HG03097 (cell line): ENCODE results near the gene PGR.

Experiments
- ATAC-seq: cut with Tn5 transposase; IDR thresholded peaks from one replicate; pipeline ENCODE4 v1.9.1; 2021; ENCODE audit not compliant: unreplicated experiment, low FRiP score

PGR gene

GRCh38 chr11:101129203-101129943, at the start of gene PGR:
Gene PGR, minus strand, starts transcription at chr11:101129813. Its CDS starts 743 bp downstream, at chr11:101129070.
- ATAC-seq: no peak

GRCh38 chr11:101176381-101176780, 46.8 kb upstream of the PGR start:
- ATAC-seq: no peak

DNA sequence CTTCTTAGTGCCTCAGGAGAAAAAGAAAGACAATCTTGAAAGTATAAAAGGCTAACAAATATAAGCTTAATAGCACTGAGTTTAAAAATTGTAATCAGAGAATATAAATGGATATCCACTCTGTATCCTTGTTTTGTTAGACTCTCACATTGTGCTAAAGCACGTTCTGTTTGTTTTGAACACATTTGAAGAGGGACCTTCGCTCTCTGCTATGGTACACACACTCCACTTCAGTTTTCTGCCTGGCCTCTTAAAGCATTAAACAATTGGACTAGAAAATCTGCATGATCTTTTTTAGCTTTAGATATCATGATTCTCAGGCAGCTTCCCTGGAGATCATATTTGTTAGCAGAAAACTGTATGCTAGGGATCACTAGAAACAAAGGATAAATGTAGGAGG, 40.3 kb upstream of the PGR start:
- no peak for ATAC-seq

- ATAC-seq: no peak
Measured at GRCh38 chr11:101166038-101166437, 36.4 kb upstream of the PGR start.

DNA sequence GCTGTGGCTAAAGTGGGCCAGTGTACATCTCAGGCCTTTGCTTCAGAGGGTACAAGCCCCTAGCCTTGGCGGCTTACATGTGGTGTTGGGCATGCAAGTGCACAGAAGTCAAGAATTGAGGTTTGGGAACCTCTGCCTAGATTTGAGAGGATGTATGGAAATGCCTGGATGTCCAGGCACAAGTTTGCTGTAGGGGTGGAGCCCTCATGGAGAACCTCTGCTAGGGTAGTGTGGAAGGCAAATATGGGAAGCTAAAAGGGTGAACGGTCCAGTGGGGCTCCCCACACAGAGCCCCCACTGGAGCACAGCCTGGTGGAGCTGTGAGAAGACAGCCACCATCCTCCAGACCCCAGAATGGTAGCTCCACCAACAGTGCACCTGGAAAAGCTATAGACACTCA, 28.5 kb upstream of the PGR start:
- ATAC-seq: no peak

- no peak for ATAC-seq
Measured at GRCh38 chr11:101138245-101138930, 8.8 kb upstream of the PGR start.

DNA sequence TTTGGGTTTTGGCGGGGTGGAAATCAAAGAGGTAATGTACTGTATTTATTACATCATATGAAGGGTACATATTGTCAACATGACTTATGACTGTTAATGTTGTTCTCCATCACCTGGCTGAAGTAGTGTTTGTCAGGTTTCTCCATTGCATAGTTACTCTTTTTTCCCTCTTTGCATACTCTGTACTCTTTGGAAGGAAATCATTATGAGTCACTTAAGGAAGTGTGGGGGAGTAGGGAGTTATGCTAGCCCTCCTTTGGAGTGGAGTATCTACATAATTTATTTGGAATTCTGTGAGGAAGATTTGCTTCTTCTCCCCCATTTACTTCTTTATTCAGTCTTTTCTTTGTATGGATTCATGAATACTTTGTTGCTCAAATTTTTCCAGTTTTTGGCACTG, 3.6 kb upstream of the PGR start:
- no peak for ATAC-seq

- ATAC-seq: no peak
Measured at GRCh38 chr11:101128571-101129202, 926 bp downstream of the PGR start.

- ATAC-seq: no peak
Measured at GRCh38 chr11:101127699-101128570, 1.7 kb downstream of the PGR start.

DNA sequence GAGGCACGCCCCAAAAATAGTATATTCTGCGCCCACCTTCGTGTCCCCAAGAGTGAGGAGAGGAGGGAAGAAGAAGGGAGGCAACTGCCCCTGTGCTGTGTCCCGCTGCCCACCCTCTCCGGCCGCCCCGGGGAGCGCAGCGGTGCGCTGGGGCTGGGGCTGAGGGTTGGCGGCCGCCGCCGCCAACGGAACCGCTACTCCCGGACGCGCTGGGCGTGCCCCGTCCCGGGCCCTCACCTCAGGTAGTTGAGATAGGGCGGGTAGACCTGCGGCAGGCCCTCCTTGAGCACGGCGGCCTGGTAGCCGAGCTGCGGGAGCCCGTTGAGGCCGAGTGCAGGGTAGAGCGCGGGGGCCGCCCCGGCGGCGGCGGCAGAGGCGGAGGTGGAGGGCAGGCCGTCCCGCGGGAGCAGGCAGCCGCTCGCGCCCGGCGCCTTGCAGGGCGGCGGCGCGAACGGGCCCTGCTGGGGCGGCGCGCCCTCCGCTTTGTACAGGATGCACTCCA, 2.4 kb downstream of the PGR start:
- no peak for ATAC-seq

DNA sequence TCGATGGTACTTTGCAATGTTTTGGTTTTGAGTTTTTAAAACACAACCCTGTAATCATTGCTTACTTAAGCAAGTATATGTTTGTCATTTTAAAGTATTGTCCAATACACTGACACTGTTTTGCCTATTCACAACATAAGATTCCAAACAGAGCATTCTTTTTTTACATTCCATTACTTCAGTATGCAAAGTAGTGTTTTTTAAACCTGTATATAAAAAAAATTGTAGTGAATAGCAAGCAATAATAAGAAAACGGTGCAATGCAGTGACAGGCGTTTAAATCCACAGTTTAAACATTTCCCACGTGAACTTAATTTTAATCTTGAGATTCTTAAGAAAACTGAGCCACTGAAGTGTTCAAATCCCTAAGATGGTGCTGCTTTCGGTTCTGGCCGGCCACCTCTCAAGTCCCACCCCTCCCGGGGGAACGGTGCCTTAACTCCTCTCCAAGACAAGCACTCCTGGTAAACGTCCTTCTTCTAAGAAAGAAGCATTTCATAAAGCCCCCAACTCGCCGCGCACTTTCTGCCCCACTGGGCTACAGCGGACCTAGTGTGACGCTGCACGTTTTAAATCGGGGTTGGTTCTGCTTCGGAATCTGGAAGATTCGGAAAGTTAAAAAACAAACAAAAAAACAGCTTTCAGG, 2.9 kb downstream of the PGR start:
- no peak for ATAC-seq

- no peak for ATAC-seq
Measured at GRCh38 chr11:101115671-101116160, 13.9 kb downstream of the PGR start.

DNA sequence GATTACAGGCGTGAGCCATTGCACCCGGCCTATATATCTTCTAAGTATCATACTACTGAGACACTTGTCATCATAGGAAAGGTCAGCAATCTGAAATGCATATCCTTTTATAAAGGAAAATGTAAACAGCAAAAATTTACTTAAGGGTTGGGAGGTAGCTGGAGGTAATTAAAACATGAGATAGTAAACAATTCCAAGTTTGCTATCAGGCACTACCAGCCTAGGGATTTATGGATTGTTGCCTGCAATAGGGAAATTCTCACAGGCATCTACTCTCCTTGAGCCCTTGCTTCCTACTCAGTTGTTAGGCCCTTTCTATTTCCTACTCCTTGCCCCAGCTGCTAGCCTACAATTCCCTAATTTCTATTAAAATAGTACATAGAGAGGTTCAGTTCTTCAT, 16.1 kb downstream of the PGR start:
- ATAC-seq: no peak

DNA sequence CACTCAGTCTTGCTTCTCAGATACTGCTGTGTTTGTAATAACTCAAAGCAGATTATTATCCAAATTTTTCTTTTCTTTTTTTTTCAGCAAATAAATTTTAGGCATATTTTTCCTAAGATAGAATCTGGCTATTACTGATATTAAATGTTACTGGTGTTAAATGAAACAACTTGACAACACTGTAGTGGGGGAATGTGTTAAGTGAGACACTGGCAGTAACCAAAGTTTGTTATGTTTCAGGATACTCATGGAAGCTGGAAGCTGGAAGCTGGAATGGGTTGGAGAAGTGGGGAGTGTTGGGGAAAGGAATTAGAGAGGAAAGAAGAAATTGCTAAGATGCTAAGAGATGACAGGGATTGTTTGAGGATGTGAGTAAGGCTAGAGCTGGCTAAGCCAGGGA, 24.9 kb downstream of the PGR start:
- no peak for ATAC-seq

DNA sequence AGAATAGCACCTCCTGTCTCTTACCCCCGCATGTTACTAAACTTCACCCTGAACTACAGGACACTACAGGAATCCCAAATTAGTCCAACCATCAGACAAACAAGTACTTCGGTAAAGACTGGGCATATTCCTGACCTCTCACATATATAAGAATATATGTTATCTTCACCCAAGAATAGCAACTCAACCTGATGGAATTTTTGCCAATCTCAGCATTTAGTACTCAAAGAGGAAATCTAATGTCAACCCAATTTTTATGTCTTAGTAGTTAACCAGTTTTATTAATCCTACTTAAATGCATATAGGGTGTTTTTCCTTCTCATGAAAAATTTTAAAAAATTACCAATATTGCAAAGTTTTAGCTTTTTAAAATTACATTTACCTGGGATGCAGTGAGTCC, 26.2 kb downstream of the PGR start:
- no peak for ATAC-seq

DNA sequence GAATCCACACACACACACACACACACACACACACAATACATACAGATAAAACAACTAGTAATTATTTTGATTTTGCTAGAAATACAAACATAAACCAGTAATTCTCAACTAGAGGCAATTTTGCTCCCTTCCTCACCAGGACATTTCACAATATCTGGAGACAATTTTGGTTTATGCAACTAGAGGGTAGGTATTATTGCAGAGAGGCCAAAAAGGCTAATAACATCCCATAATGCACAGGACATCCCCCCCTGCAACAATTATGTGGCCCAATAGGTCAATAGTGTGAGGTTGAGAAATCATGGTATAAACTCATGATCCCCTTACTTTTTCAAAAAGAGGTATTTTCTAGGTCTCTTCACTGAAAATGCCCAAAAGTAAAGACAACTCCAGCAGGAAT, 29.0 kb downstream of the PGR start:
- ATAC-seq: no peak

- ATAC-seq: no peak
Measured at GRCh38 chr11:101096036-101096704, 33.4 kb downstream of the PGR start.

DNA sequence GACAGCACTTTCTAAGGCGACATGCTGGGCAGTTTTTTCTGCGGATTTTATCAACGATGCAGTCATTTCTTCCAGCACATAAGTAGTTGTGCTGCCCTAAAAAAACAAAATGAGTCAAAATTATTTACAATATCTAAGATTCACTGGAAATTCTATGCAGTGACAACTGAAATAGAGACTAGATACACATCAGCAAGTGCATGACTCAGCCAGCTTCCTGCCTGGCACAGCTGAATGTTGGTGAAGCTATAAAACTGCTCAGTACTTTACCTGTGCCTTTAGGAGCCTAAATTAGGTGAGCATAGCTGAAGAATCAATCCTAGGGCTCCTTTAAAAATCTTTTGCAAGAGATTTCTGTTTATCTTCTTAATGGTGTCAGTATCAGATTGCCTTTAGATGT, 37.8 kb downstream of the PGR start:
- no peak for ATAC-seq

GRCh38 chr11:101090679-101091270, 38.8 kb downstream of the PGR start:
- ATAC-seq: no peak
